Psoas muscle (tissue), 8 donors: ENCODE measurements around the gene NAV2. TPM values are rescaled to one million over a fixed set of nuclear protein-coding genes. Genes with fewer than 3 reads are reported as not detected.

Experiments
- ATAC-seq, 4 donors: fragments of 200-7000 bp; cut with Tn5 transposase; one replicate each; pipeline ENCODE4 v1.9.1; 2020; ENCODE audit warnings: moderate library complexity in 3 of 4, mild to moderate bottlenecking in 2 of 4
- DNase-seq, 2 donors: peaks; one replicate each; pipeline ENCODE4 v3.0.0-alpha.2; 2020
- H3K27ac ChIP-seq: fragments of 200-600 bp; one replicate; pipeline ENCODE4 v1.8.0; 2022
- H3K27me3 ChIP-seq, 3 donors: fragments of 200-600 bp in 1 of 3; one replicate each; pipeline versions ENCODE4 v1.6.1 to v1.8.0; 2013 to 2022; ENCODE audit warnings: low read length in 2 of 3, mild to moderate bottlenecking in 2 of 3, moderate library complexity in 1 of 3; ENCODE audit not compliant: insufficient read depth in 3 of 3
- H3K36me3 ChIP-seq, 2 donors: fragments of 200-600 bp in 1 of 2; one replicate each; pipeline versions ENCODE4 v1.6.1 to v1.8.0; 2013 to 2022; ENCODE audit warnings: low read depth in 1 of 2, mild to moderate bottlenecking in 1 of 2, moderate library complexity in 1 of 2; ENCODE audit not compliant: insufficient read depth in 1 of 2
- H3K4me1 ChIP-seq: fragments of 200-600 bp; one replicate; pipeline ENCODE4 v1.8.0; 2022
- H3K4me3 ChIP-seq: fragments of 200-600 bp; one replicate; pipeline ENCODE4 v1.8.0; 2022; ENCODE audit warnings: mild to moderate bottlenecking
- H3K9me3 ChIP-seq: fragments of 200-600 bp; one replicate; pipeline ENCODE4 v1.8.0; 2022
- CTCF ChIP-seq: fragments of 200-600 bp; IDR thresholded peaks from one replicate; pipeline ENCODE4 v1.8.0; 2022; ENCODE audit warnings: antibody characterized with exemption
- WGBS, 3 donors: extraction: QIAGEN DNeasy Blood & Tissue Kit; methylation state at CpG; one replicate each; pipeline versions ENCODE4 v1.1.6 to v1.1.7; 2013; 5-methylcytosine and 5-hydroxymethylcytosine counted together
- intact Hi-C, 2 donors: fragments of 100-400 bp; cut with DNase I; formaldehyde crosslinking; loops; one replicate each; pipeline versions ENCODE4 v1.11.0 to v1.14.2; 2022
- polyA plus RNA-seq, 3 donors: library from polyadenylated mRNA; stranded (reverse); fragments of 200-250 nt; gene quantifications; one replicate each; pipeline ENCODE4 v1.2.3, GENCODE V29; 2013
- total RNA-seq, 4 donors: library from RNA; stranded (reverse); fragmentation: NEBNext Ultra II Directional in 2 of 4; extraction: Animal tissue kit (Norgen Biotek cat#: 25700) in 2 of 4; gene quantifications; one replicate each; pipeline versions ENCODE4 v1.2.1 to v1.2.4, GENCODE V29; 2021 to 2023
- donor health status: healthy with polysubstance abuse.
- donor health status: DM: no; HTN: no; CAD: no; lungs with moderate emphysema.
- donor health status: Bipolar disorder and iron deficiency.
- donor health status: healthy.
- donor health status: DM: yes; HTN: yes; CAD: no.
- donor health status: DM: no; HTN: no; CAD: no.
- donor health status: DM: no; HTN: no; CAD: no.
- donor health status: DM: yes; HTN: yes; CAD: no.

The NAV2 gene
- total and polyA plus RNA-seq, 7 donors = 0.68 to 21.8 (median 2.9) TPM

- Histone ChIP-seq H3K27ac (peak overlapping the region; percentile 94), H3K27me3 (peaks cover 0 to 24% (median 6%) of the 10 kb centered on the region in 3 donors), H3K4me1 (peaks cover 6% of the 10 kb centered on the region), H3K36me3 (no peaks in the 10 kb centered on the region), H3K4me3 (peak overlapping the region; percentile 76), H3K9me3 (no peaks in the 10 kb centered on the region)
- DNase-seq (no peak), ATAC-seq (peak in 3 of 4 donors; percentile 17 to 47 (median 29))
- WGBS, 3 donors = 10 to 13% (median 10%) methylated on average over 16 of the region's 16 CpGs
- no peak for TF ChIP-seq CTCF
- intact Hi-C loops = no loop called here
Observed at GRCh38 chr11:19711911-19712280, 741 bp upstream of the NAV2 start.

- peak overlapping the region; percentile 94 for H3K27ac ChIP-seq
- no peaks in the 10 kb centered on the region for H3K36me3 ChIP-seq
- peak overlapping the region; percentile 76 for H3K4me3 ChIP-seq
- intact Hi-C loops = no loop called here
- no peaks in the 10 kb centered on the region for H3K9me3 ChIP-seq
- H3K27me3 ChIP-seq = peaks cover 0 to 24% (median 6%) of the 10 kb centered on the region in 3 donors
- no peak for TF ChIP-seq CTCF
- DNase-seq (peak; percentile 25 to 61), ATAC-seq (peak in 1 of 4 donors; percentile 3)
- WGBS, 3 donors = 3 to 4% (median 4%) methylated on average over 53 to 63 of the region's 63 CpGs
- H3K4me1 ChIP-seq = peaks cover 6% of the 10 kb centered on the region
Observed at GRCh38 chr11:19713196-19714021, 772 bp downstream of the NAV2 start.

- H3K27ac ChIP-seq = no peak overlapping the region
- no peaks in the 10 kb centered on the region for H3K36me3 ChIP-seq
- peaks cover 6% of the 10 kb centered on the region for H3K4me1 ChIP-seq
- no peaks in the 10 kb centered on the region for H3K9me3 ChIP-seq
- TF ChIP-seq CTCF = no peak
- no peak for ATAC-seq
- DNase-seq = no peak
- intact Hi-C loops = no loop called here
- H3K27me3 ChIP-seq = peaks cover 0 to 24% (median 6%) of the 10 kb centered on the region in 3 donors
- peak overlapping the region; percentile 76 for H3K4me3 ChIP-seq
- 1 to 6% (median 5%) methylated on average over 17 of the region's 17 CpGs for WGBS, 3 donors
Observed at GRCh38 chr11:19714022-19714386, 1.4 kb downstream of the NAV2 start.

- Histone ChIP-seq H3K9me3 (no peaks in the 10 kb centered on the region), H3K36me3 (no peaks in the 10 kb centered on the region), H3K27ac (no peak overlapping the region), H3K4me1 (peaks cover 6% of the 10 kb centered on the region), H3K27me3 (peaks cover 0 to 24% (median 6%) of the 10 kb centered on the region in 3 donors), H3K4me3 (peak overlapping the region; percentile 76)
- intact Hi-C loops = no loop called here
- no peak for TF ChIP-seq CTCF
- peak; percentile 55 to 67 for DNase-seq
- WGBS, 3 donors = 9 to 19% (median 14%) methylated on average over 20 to 25 of the region's 25 CpGs
- no peak for ATAC-seq
Observed at GRCh38 chr11:19714387-19715363, 2.0 kb downstream of the NAV2 start.
